ENCODE data around the gene PEPD. TPM values are rescaled to one million over a fixed set of nuclear protein-coding genes. Genes with fewer than 3 reads are reported as not detected.

PEPD gene
- total RNA-seq, 3 donors from 2014 or later = 54.2 to 57.2 (median 55.1) TPM

GRCh38 chr19:33554391-33554790, 32.8 kb upstream of the PEPD start:
- no peak for ATAC-seq
- no peak for DNase-seq
- Mint-ChIP-seq H3K27me3 (ENCODE audit: low read depth) (no peaks in the 10 kb centered on the region), H3K36me3 (ENCODE audit: insufficient read depth) (no peaks in the 10 kb centered on the region), H3K9me3 (no peaks in the 10 kb centered on the region), H3K4me1 (ENCODE audit: low read depth) (no peaks in the 10 kb centered on the region), H3K4me3 (no peak overlapping the region)

- no peaks in the 10 kb centered on the region for H3K4me1 Mint-ChIP-seq (ENCODE audit: low read depth)
- peaks cover 3% of the 10 kb centered on the region for H3K27me3 Mint-ChIP-seq (ENCODE audit: low read depth)
- no peaks in the 10 kb centered on the region for H3K36me3 Mint-ChIP-seq (ENCODE audit: insufficient read depth)
- H3K9me3 Mint-ChIP-seq = no peaks in the 10 kb centered on the region
- DNase-seq = no peak
- ATAC-seq = no peak
- no peak overlapping the region for H3K4me3 Mint-ChIP-seq
These were observed 32.1 kb upstream of the PEPD start for GRCh38 chr19:33553530-33554310.

- DNase-seq (no peak), ATAC-seq (no peak)
- Mint-ChIP-seq H3K4me3 (no peak overlapping the region), H3K36me3 (ENCODE audit: insufficient read depth) (no peaks in the 10 kb centered on the region), H3K27me3 (ENCODE audit: low read depth) (peaks cover 3% of the 10 kb centered on the region), H3K4me1 (ENCODE audit: low read depth) (no peaks in the 10 kb centered on the region), H3K9me3 (no peaks in the 10 kb centered on the region)
These were observed 31.3 kb upstream of the PEPD start for GRCh38 chr19:33552928-33553279.

- Mint-ChIP-seq H3K4me1 (ENCODE audit: low read depth) (no peaks in the 10 kb centered on the region), H3K4me3 (no peak overlapping the region), H3K27me3 (ENCODE audit: low read depth) (peaks cover 3% of the 10 kb centered on the region), H3K36me3 (ENCODE audit: insufficient read depth) (no peaks in the 10 kb centered on the region), H3K9me3 (no peaks in the 10 kb centered on the region)
- ATAC-seq (no peak), DNase-seq (no peak)
These were observed 30.8 kb upstream of the PEPD start for GRCh38 chr19:33552191-33552927.

- DNase-seq (no peak), ATAC-seq (no peak)
- peaks cover 3% of the 10 kb centered on the region for H3K27me3 Mint-ChIP-seq (ENCODE audit: low read depth)
These were observed 30.1 kb upstream of the PEPD start for GRCh38 chr19:33551676-33552075.

GRCh38 chr19:33550768-33551167, 29.2 kb upstream of the PEPD start:
- Mint-ChIP-seq H3K9me3 (no peaks in the 10 kb centered on the region), H3K4me3 (no peak overlapping the region), H3K27me3 (ENCODE audit: low read depth) (peaks cover 3% of the 10 kb centered on the region), H3K36me3 (ENCODE audit: insufficient read depth) (no peaks in the 10 kb centered on the region), H3K4me1 (ENCODE audit: low read depth) (no peaks in the 10 kb centered on the region)
- DNase-seq = no peak
- ATAC-seq = no peak

More at GRCh38 chr19:33551676-33552075, 30.1 kb upstream of the PEPD start:
- Mint-ChIP-seq H3K4me3 (no peak overlapping the region), H3K9me3 (no peaks in the 10 kb centered on the region), H3K36me3 (ENCODE audit: insufficient read depth) (no peaks in the 10 kb centered on the region), H3K4me1 (ENCODE audit: low read depth) (no peaks in the 10 kb centered on the region)

- no peaks in the 10 kb centered on the region for H3K9me3 Mint-ChIP-seq
- H3K27me3 Mint-ChIP-seq (ENCODE audit: low read depth) = peaks cover 5% of the 10 kb centered on the region
- no peaks in the 10 kb centered on the region for H3K36me3 Mint-ChIP-seq (ENCODE audit: insufficient read depth)
- DNase-seq (no peak), ATAC-seq (no peak)
- H3K4me1 Mint-ChIP-seq (ENCODE audit: low read depth) = no peaks in the 10 kb centered on the region
- no peak overlapping the region for H3K4me3 Mint-ChIP-seq
These were observed 26.1 kb upstream of the PEPD start for GRCh38 chr19:33547676-33548075.

- Mint-ChIP-seq H3K4me1 (ENCODE audit: low read depth) (no peaks in the 10 kb centered on the region), H3K4me3 (no peak overlapping the region), H3K27me3 (ENCODE audit: low read depth) (peaks cover 11% of the 10 kb centered on the region), H3K36me3 (ENCODE audit: insufficient read depth) (no peaks in the 10 kb centered on the region), H3K9me3 (no peaks in the 10 kb centered on the region)
- DNase-seq = no peak
- no peak for ATAC-seq
These were observed 25.1 kb upstream of the PEPD start for GRCh38 chr19:33546656-33547055.

- Mint-ChIP-seq H3K4me1 (ENCODE audit: low read depth) (no peaks in the 10 kb centered on the region), H3K4me3 (no peak overlapping the region), H3K27me3 (ENCODE audit: low read depth) (peaks cover 16% of the 10 kb centered on the region), H3K9me3 (no peaks in the 10 kb centered on the region), H3K36me3 (ENCODE audit: insufficient read depth) (no peaks in the 10 kb centered on the region)
- ATAC-seq = no peak
- DNase-seq = no peak
These were observed 23.8 kb upstream of the PEPD start for GRCh38 chr19:33545217-33545981.

GRCh38 chr19:33535226-33535625, 13.6 kb upstream of the PEPD start:
- Mint-ChIP-seq H3K4me1 (ENCODE audit: low read depth) (no peaks in the 10 kb centered on the region), H3K4me3 (no peak overlapping the region), H3K27me3 (ENCODE audit: low read depth) (peaks cover 23% of the 10 kb centered on the region), H3K9me3 (no peaks in the 10 kb centered on the region), H3K36me3 (ENCODE audit: insufficient read depth) (no peaks in the 10 kb centered on the region)
- no peak for ATAC-seq
- no peak for DNase-seq

GRCh38 chr19:33532859-33533460, 11.4 kb upstream of the PEPD start:
- no peak for DNase-seq
- peaks cover 26% of the 10 kb centered on the region for H3K27me3 Mint-ChIP-seq (ENCODE audit: low read depth)
- no peak overlapping the region for H3K4me3 Mint-ChIP-seq
- no peaks in the 10 kb centered on the region for H3K9me3 Mint-ChIP-seq
- ATAC-seq = no peak
- H3K36me3 Mint-ChIP-seq (ENCODE audit: insufficient read depth) = no peaks in the 10 kb centered on the region
- no peaks in the 10 kb centered on the region for H3K4me1 Mint-ChIP-seq (ENCODE audit: low read depth)

GRCh38 chr19:33530842-33531241, 9.3 kb upstream of the PEPD start:
- Mint-ChIP-seq H3K4me1 (ENCODE audit: low read depth) (no peaks in the 10 kb centered on the region), H3K27me3 (ENCODE audit: low read depth) (peaks cover 29% of the 10 kb centered on the region), H3K4me3 (no peak overlapping the region), H3K9me3 (no peaks in the 10 kb centered on the region), H3K36me3 (ENCODE audit: insufficient read depth) (no peaks in the 10 kb centered on the region)
- ATAC-seq (no peak), DNase-seq (no peak)

GRCh38 chr19:33530296-33530695, 8.7 kb upstream of the PEPD start:
- H3K36me3 Mint-ChIP-seq (ENCODE audit: insufficient read depth) = no peaks in the 10 kb centered on the region
- DNase-seq (no peak), ATAC-seq (no peak)
- H3K27me3 Mint-ChIP-seq (ENCODE audit: low read depth) = peaks cover 27% of the 10 kb centered on the region
- H3K4me3 Mint-ChIP-seq = no peak overlapping the region
- no peaks in the 10 kb centered on the region for H3K4me1 Mint-ChIP-seq (ENCODE audit: low read depth)
- H3K9me3 Mint-ChIP-seq = no peaks in the 10 kb centered on the region

- no peaks in the 10 kb centered on the region for H3K4me1 Mint-ChIP-seq (ENCODE audit: low read depth)
These were observed 7.6 kb upstream of the PEPD start for GRCh38 chr19:33529094-33529676.

More at GRCh38 chr19:33529094-33529676, 7.6 kb upstream of the PEPD start:
- no peaks in the 10 kb centered on the region for H3K9me3 Mint-ChIP-seq
- H3K27me3 Mint-ChIP-seq (ENCODE audit: low read depth) = peaks cover 24% of the 10 kb centered on the region
- no peak overlapping the region for H3K4me3 Mint-ChIP-seq
- H3K36me3 Mint-ChIP-seq (ENCODE audit: insufficient read depth) = no peaks in the 10 kb centered on the region
- DNase-seq = no peak
- no peak for ATAC-seq
